ENCODE measurements around the gene F2.
"Not testable (repeated sequence)": the region's sequence is repeated elsewhere in the genome, so short reads cannot be mapped to it uniquely, and the experiment has no call there.

The F2 gene

GRCh38 chr11:46686886-46687795 is 31.9 kb upstream of the F2 start:
- DNase-seq, result no peak

- DNase-seq, result no peak
Measured at GRCh38 chr11:46690702-46691101, 28.3 kb upstream of the F2 start.

DNA sequence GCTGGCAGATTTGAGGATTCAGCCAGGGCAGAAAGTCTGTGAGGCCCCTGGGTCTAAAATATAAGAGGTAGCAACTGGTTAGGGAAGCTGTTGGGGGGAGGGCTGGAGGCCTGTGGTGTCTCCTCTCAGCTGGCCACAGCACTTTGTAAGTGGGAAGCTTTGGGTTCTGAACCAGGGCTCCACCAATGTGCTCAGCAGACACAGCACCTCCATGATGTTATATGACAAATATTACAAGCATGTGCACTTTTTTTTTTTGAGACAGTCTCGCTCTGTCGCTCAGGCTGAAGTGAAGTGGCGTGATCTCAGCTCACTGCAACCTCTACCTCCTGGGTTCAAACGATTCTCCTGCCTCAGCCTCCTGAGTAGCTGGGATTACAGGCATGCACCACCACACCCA is 26.6 kb upstream of the F2 start:
- no peak for DNase-seq

DNA sequence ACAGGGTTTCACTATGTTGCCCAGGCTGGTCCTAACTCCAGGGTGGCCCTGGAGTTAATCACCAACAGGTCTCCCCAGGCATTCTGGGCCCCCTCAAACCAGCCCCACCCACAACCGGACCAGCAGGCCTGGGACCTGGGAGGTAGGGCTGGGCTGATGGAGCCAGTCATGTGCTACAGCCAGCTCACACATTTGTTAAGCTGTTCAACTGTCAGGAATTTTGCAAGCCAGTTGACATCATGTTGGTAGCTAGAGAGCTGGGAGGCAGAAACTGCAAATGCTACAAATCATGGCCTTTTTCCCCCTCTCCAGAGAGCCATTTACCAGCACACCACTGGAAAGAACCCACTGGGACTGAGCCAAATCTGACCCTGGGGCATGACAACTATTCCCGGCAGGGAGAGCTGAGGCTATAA is 25.4 kb upstream of the F2 start:
- no peak for DNase-seq

GRCh38 chr11:46694072-46694471 is 24.9 kb upstream of the F2 start:
- no peak for DNase-seq

GRCh38 chr11:46694607-46695006 is 24.4 kb upstream of the F2 start:
- no peak for DNase-seq

DNA sequence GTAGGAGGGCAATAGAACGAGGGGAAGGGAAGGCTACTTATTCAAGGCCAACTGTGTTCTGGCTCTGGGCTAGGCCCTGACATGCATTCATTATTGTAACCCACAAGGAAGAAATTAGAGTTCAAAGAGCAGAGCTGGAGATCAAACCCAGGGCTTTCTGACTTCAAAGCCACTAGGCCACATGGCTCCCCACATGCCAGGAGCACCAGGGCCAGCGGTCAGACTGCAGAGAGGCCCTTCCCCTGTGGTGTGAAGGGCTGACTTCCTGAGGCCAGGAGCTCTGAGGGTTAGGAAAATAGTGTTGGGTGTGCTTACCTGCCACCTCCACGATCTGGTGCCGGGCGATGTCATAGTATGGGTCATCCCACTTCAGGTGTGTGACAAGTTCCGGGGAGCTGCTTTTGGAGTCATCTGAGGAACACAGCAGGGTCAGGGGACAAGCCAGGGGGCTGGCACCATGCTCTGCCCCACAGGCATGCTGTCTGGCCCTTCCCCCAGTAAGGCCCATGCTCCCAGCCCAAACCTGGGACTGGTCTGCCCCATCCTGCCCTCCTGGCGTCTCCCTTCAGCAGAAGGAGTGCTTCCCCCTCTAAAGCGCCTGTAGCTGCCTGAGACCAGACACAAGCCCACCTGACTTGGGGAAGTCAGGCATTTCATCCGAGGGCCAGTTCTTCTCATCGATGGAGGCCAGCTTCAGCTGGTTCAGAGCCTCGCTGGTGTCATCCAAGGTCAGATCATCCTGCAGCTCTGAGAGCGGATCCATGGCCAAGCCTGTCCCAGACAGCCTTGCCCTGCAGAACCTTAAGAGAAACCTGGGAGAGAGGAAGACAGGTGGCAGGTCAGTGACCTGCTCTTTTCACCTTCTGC is 23.4 kb upstream of the F2 start:
- no peak for DNase-seq

DNA sequence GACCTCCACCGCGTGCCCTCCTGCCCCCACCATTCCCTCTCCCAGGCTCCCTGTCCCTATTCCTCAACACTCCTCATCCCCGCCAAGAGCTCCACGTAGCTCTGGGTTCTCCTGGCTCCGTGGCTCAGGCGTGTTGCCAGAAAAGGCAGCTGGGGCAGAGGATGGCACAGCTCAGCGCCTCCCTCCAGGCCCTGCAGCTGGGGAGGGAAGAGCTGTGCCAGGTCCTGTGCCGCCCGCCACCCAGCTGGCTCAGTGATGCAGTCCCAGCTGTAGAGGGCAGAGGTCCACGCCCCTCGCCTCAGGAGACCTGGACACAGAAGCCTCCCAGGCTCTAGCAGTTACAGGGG is 22.8 kb upstream of the F2 start:
- DNase-seq, result no peak

DNA sequence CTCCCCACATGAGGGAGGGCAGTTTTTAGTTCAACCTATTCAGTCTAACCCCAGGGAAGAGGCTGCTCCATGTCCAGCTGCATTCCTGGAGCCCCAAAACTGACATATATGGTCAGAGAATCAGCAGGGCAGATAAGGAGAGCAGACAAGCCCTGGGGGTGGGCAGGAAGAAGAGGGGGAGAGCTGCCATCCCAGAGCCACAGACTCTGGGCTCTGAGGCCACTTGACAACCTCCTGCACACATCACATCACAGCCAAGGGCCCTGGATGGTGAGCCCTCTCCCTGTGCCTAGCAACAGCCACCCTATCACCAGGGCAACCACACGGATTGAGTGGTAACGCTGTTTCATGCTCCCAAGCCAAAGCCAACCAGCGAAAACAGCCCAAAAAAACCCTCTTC is 21.7 kb upstream of the F2 start:
- DNase-seq, result no peak

- DNase-seq, result no peak
Measured at GRCh38 chr11:46697723-46698122, 21.3 kb upstream of the F2 start.

- DNase-seq, result no peak
Measured at GRCh38 chr11:46698597-46698996, 20.4 kb upstream of the F2 start.

DNA sequence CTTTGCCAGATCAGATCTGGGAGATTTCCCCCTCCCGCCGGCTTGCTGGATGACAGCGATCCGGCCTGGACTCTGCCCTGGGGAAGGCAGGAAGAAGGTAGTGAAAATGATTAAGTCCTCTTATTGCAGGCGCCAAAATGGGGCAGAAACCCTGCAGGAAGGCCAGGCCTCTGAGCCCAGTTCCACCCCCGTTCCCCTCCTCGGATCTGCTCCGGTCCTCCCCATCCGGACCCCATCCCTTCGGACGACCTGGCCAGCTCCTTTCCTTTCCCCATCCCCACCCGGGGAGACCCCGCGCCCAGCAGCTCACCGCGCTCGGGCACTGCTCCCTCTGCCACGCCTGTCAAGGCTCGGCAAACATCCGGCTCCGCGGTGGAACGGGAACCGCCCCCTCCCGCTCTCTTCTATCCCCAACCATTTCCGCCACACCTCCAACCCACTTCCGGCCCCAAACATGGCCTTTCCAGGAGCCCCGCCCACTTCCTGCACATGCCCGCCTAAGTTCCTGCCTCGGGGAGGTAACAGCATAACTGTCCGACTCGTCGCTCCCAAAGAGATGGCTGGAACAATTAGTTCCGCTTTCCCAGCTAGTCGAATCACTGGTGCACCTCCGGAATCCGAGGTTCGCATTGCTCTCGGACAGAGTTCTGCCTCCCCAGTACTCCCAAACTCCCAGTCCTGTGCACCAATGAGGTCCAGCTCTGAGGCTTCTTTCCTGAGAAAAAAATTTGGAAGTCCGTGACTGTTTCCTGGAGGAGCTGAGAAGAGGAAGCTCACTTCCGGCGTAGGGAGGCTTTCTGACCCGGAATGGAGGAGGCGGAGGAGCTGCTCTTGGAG is 18.6 kb upstream of the F2 start, which contains the start of the genes ARHGAP1 and ZNF408:
TSS of gene ARHGAP1 (minus strand) at position 379 of the 837 bp plus-strand sequence. CDS start 4,512 bp downstream, outside the sequence.
TSS of gene ZNF408 (plus strand) at position 791 of the 837 bp plus-strand sequence. CDS start at position 808, 17 bp downstream.
- DNase-seq, result peak; percentile 99

GRCh38 chr11:46701078-46701654 is 17.8 kb upstream of the F2 start:
- DNase-seq, result no peak

DNA sequence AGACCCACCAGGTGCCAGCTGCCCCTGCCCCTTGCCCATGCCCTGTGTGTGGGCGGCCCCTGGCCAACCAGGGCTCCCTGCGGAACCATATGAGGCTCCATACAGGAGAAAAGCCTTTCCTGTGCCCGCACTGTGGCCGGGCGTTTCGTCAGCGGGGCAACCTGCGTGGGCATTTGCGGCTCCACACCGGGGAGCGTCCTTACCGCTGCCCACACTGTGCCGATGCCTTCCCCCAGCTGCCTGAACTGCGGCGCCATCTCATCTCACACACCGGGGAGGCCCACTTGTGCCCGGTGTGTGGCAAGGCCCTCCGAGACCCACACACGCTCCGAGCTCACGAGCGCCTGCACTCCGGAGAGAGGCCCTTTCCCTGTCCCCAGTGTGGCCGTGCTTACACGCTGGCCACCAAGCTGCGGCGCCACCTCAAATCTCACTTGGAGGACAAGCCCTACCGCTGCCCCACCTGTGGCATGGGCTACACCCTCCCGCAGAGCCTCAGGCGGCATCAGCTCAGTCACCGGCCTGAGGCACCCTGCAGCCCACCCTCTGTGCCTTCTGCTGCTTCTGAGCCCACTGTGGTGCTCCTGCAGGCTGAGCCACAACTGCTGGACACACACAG is 13.8 kb upstream of the F2 start:
- DNase-seq, result no peak

DNA sequence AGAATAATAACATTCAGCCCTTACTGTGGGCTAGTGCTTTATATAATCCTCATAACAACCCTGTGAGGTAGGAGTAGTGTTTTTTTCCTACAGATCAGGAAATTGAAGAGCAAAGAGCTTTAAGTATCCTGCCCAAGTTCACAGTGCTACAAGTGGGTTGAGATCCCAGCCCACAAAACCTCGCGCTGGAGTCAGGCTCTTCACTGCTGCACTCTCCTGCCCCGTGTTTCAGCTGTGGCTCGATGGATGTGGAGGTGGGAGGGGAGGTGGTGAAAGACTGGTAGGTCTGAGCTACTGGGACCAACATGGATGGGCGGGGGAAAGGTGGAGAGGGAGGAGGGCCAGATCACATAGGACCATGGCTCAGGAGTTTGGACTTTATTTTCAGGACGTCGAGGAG is 12.1 kb upstream of the F2 start:
- DNase-seq, result no peak

DNA sequence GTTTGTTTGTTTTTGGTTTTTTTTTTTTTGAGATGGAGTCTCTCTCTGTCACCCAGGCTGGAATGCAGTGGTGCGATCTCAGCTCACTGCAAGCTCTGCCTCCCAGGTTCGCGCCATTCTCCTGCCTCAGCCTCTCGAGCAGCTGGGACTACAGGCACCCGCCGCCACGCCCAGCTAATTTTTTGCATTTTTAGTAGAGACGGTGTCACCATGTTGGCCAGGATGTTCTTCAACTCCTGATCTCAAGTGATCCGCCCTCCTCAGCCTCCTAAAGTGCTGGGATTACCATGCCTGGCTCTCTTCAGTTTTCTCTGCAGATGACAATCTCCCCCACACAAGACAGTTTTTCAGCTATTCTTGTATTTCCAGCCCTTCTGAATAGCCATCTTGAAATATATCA is 9.7 kb upstream of the F2 start:
- not testable (repeated sequence) for DNase-seq

- no peak for DNase-seq
Measured at GRCh38 chr11:46710821-46711269, 8.2 kb upstream of the F2 start.

DNA sequence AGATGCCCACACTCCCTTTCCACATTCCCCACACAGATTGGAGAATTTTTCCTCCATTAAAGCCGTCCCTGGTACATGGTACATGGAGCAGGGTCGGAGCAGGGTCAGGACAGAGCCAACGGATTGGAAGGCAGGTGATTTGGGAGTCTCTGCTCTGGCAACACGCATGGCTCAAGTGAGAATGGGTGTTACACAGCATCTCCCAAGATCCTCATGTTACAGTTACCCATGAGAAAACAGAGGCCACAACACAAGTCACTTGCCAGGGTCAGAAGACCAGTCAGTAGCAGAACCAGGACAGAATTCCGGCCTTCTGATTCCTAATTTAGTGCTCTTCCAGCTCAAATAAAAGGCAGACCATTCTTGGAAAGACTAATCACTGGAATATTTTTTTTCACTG is 7.7 kb upstream of the F2 start:
- DNase-seq, result no peak

DNA sequence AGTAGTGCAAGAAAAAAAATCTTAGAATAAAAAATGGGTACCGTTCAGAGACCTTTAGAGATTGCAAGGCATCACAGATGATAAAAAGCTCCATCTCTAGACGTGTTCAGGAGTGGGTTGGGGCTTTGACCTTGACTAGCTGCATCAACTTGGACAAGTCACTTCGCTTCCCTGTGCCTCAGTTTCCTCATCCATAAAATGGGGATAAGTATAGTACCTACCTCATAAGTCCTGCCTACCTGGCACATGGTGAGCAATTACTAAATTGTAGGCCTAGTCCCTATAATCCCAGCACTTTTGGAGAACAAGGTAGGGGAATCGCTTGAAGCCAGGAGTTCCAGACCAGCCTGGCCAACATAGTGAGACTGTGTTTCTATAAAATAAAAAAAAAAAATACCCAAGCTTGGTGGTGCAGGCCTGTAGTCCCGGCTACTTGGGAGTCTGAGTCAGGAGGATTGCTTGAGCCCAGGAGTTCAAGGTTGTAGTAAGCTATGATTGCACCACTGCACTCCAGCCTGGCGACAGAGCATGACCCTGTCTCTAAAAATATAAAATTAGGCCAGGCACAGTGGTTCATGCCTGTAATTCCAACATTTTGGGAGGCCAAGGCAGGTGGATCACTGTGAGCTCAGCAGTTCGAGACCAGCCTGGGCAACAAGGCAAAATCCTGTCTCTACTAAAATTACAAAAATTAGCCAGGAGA is 6.0 kb upstream of the F2 start:
- DNase-seq, result no peak

- not testable (repeated sequence) for DNase-seq
Measured at GRCh38 chr11:46717825-46718154, 1.2 kb upstream of the F2 start.
